GM12865 (cell line): ENCODE results near the gene MGAT5.

Experiments
- DNase-seq: peaks from one replicate; pipeline ENCODE4 v3.0.0; 2010; ENCODE audit warnings: low read depth
- H3K4me3 ChIP-seq: 2 replicates; pipeline ENCODE4 v1.5.1; 2011; ENCODE audit warnings: mild to moderate bottlenecking, low read depth, low read length, control low read depth
- TF ChIP-seq, protein P1 (sequence below): IDR thresholded peaks from 2 replicates; pipeline ENCODE4 v1.5.1; 2011; ENCODE audit warnings: low read length, control low read depth, low read depth, inconsistent platforms; ENCODE audit not compliant: insufficient read depth; ENCODE audit errors: missing control alignments

Gene MGAT5

DNA sequence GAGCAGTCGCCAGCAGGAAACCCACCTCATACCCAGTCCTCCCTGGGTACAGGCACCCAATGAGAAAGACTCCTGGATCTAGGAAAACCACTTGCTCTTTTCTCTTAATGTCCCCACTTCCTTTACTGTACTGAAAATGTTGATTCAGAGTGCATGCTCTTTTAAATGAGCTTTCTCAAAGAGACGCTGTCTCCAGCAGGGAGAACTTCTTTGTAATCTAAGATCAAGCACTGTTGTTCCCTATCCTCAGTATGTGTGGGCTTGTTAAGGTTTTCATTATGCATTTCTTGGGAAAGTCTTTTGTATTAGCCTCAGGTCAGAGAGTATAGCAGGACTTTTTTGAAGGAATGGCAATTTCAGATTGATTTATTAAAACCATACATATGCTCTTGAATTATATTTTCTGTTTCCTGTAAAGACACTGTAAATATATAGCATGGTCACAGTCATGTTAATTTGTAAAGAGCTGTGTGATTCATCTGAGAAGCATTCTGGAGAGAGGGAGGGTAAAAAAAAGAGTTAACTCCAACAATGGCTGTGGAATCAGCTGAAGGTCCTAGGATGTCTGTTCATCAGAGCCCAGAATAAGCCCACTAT, 178.1 kb downstream of the MGAT5 start:
- TF ChIP-seq, protein P1, sequence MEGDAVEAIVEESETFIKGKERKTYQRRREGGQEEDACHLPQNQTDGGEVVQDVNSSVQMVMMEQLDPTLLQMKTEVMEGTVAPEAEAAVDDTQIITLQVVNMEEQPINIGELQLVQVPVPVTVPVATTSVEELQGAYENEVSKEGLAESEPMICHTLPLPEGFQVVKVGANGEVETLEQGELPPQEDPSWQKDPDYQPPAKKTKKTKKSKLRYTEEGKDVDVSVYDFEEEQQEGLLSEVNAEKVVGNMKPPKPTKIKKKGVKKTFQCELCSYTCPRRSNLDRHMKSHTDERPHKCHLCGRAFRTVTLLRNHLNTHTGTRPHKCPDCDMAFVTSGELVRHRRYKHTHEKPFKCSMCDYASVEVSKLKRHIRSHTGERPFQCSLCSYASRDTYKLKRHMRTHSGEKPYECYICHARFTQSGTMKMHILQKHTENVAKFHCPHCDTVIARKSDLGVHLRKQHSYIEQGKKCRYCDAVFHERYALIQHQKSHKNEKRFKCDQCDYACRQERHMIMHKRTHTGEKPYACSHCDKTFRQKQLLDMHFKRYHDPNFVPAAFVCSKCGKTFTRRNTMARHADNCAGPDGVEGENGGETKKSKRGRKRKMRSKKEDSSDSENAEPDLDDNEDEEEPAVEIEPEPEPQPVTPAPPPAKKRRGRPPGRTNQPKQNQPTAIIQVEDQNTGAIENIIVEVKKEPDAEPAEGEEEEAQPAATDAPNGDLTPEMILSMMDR: no peak
- no peak overlapping the region for H3K4me3 ChIP-seq
- DNase-seq: no peak

DNA sequence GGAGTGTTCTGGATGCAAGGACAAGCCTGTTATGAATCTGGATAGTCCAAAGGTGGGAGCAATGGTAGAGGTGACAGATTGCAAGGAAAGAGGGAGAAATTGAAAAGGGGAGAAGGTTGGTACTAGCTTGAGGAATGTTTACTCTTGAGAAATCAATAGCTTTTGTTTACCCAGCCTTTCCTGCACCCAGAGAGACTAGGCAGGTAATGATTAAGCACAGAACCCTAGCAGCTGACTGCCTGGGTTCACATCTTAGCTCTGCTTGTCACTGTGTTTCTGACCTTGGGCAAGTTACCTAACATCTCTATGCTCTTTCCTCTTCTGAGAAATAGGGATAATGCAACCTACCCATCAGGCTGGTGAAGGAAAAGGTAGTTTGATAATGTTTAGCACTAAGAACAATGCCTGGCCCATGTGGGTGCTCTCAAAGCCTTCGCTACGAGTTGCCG, 178.6 kb downstream of the MGAT5 start:
- DNase-seq: no peak
- no peak overlapping the region for H3K4me3 ChIP-seq
- TF ChIP-seq, protein P1: no peak

DNA sequence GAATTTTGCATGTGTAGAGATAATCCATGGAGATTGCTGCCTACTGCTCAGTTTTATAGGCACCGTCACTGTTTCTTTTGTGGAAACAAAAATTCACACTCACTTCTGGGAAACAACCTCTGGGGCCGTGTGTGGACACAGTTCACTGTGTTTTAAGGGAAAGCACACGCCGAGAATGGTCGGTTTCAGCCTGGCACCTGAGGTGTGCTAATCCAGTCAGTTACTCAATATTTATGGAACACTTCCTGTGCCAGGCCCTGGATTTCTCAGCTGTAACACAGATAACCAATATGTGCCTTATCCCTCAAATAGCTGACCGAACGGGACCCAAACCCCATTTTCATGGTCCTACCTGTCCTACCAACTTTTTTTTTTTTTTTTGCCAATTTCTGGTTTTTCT, 179.6 kb downstream of the MGAT5 start:
- DNase-seq: no peak
- H3K4me3 ChIP-seq: no peak overlapping the region
- TF ChIP-seq, protein P1: no peak

DNA sequence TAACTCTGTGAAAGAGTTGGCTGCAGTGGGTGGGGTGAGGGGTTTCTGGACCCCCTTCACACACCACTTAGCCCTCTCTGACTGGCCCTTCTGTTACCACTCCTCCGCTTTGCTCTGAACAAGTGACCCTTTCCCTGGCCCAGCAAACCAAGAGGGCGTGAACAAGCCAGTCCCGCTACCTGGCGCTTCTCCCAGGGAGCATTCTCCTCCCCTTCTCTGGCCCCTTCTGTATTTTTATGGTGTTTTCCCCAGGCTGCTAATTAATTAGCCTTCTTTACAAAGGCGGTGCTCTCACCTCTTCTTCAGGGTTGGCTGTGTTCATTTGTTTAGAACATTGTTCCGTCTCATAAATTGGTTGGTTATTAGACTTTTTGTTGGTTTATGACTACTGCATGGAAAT, 180.1 kb downstream of the MGAT5 start:
- DNase-seq: no peak
- H3K4me3 ChIP-seq: no peak overlapping the region
- TF ChIP-seq, protein P1: no peak

DNA sequence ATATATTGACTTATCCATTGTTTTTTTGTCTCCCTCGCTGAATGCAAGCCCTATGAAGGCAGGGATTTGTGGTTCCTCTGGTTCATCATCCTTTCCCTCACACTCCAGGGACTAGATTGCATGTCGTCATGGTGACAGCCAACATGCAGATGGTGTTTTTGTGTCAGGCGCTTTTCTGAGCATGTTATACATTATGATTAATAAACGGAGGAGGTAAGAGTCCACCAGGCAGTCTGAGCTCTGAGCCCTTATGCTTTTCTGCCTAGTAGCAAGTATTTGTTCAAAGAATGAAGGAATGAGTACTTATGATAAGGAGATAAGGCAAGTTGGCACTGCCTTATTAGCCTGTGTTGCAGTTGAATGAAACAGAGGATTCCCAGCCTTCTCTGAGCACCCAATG, 181.6 kb downstream of the MGAT5 start:
- TF ChIP-seq, protein P1: no peak
- DNase-seq: no peak
- no peak overlapping the region for H3K4me3 ChIP-seq

DNA sequence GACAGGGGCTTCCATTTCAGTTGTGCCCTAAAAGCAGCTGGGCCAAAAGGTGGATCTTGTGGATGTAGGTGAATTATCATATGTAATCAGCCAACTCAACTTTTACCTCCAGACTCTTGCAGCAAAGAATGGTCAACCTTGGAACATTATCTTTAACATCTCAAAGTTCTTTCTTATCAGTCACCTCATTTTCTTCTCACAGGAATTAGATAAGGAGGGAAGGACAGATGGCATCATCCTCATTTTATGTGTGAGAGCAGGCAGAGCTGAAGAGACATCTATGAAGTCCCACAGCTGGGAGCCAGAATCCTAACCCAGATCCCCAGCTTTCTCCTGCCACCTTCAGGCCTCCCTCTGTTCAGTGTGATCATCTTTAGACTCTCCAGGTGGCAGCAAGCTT, 182.1 kb downstream of the MGAT5 start:
- H3K4me3 ChIP-seq: no peak overlapping the region
- no peak for DNase-seq
- TF ChIP-seq, protein P1: no peak

DNA sequence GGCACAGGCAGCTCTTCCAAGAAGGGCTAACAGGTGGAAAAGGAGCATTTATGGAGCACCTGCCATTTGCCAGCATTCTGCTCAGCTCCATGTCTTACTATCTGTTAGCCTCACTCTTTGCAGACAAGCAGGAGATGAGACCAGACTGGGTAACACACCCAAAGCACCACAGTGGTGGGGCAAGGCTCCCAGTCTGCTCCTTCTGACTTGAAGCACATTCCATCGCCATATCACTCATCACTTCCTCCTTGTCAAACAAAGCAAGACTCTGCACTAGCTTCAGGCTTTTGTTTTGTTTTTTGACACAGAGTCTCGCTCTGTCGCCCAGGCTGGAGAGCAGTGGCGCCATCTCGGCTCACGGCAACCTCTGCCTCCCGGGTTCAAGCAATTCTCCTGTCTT, 182.8 kb downstream of the MGAT5 start:
- no peak for DNase-seq
- TF ChIP-seq, protein P1: no peak
- no peak overlapping the region for H3K4me3 ChIP-seq
